ENCODE results near the gene SLIT2.

- TF ChIP-seq CTCF (IDR thresholded peaks at IDR 0.05) (no peak), POLR2A (IDR thresholded peaks at IDR 0.05) (no peak), POLR2AphosphoS5 (IDR thresholded peaks at IDR 0.05) (peak in 1 of 3 donors; percentile 57)
Measured at GRCh38 chr4:20203508-20203907, 48.2 kb upstream of the SLIT2 start.
